Measurements from ENCODE around the gene SPACA6. TPM values are rescaled to one million over a fixed set of nuclear protein-coding genes. Genes with fewer than 3 reads are reported as not detected.

Gene SPACA6
- total and polyA plus RNA-seq, 2 experiments from 2014 or later, result 5.1 to 11.5 TPM

GRCh38 chr19:51706885-51707284 is 13.8 kb downstream of the SPACA6 start (continued):
- no peak for TF ChIP-seq ZNF462 (CRISPR knock-in tag; IDR thresholded peaks at IDR 0.05)
- no peak for TF ChIP-seq NANOG (IDR thresholded peaks at IDR 0.05; ENCODE audit: borderline replicate concordance)
- no peak for TF ChIP-seq CTCF (conservative IDR thresholded peaks at IDR 0.05; ENCODE audit: low read depth in 2 of 2)
- no peak for TF ChIP-seq POLR2AphosphoS5 (IDR thresholded peaks at IDR 0.05; ENCODE audit: low read depth)
- no peak for TF ChIP-seq CREB1 (CRISPR knock-in tag; IDR thresholded peaks at IDR 0.05; ENCODE audit: low read depth)

- no peak overlapping the region for H3K4me3 Mint-ChIP-seq
- H3K27ac Mint-ChIP-seq, result no peak overlapping the region
- ATAC-seq (no peak), DNase-seq (ENCODE audit: low spot score) (no peak)
- H3K4me3 ChIP-seq, result no peak overlapping the region
- H3K36me3 ChIP-seq (ENCODE audit: insufficient read depth), result no peaks in the 10 kb centered on the region
- no peak overlapping the region for H2AFZ ChIP-seq
- no peak overlapping the region for H3K4me2 ChIP-seq
- H3K9me3 Mint-ChIP-seq, result no peaks in the 10 kb centered on the region; the same call in 2 of the 3 replicates
- H3K9me2 ChIP-seq (ENCODE audit: insufficient read depth), result no peaks in the 10 kb centered on the region
- H3F3A ChIP-seq (replicated peaks; ENCODE audit: low read depth), result no peaks in the 10 kb centered on the region
- H3K27me3 ChIP-seq (ENCODE audit: insufficient read depth), result 0 out of 2 replicates have a peak, but pooled peaks cover 4% of the 10 kb centered on the region
- peaks cover 7% of the 10 kb centered on the region; the same call in 1 of the 2 replicates for H3K4me1 ChIP-seq (ENCODE audit: insufficient read depth)
- H3K4me1 Mint-ChIP-seq, result peaks cover 10% of the 10 kb centered on the region
- H3K27me3 Mint-ChIP-seq (ENCODE audit: insufficient read depth, low read depth, poor library complexity), result peaks cover 23% of the 10 kb centered on the region
- 0 out of 2 replicates have a peak, but pooled peaks cover 3% of the 10 kb centered on the region for H4K20me1 ChIP-seq (replicated peaks; ENCODE audit: insufficient read depth)
- H3K27ac ChIP-seq (ENCODE audit: low read depth), result no peak overlapping the region
- H3K79me2 ChIP-seq (replicated peaks; ENCODE audit: insufficient read depth), result no peaks in the 10 kb centered on the region
- peaks cover 17% of the 10 kb centered on the region for H3K36me3 Mint-ChIP-seq (ENCODE audit: low read depth)
- no peak for TF ChIP-seq CTCF (conservative IDR thresholded peaks at IDR 0.05; ENCODE audit: low read depth in 2 of 2)
- TF ChIP-seq STAT1 (IDR thresholded peaks at IDR 0.05; ENCODE audit: unreplicated experiment), result no peak
These were observed 15.7 kb downstream of the SPACA6 start for GRCh38 chr19:51708811-51709210.
